ENCODE measurements around the gene CCDC197. TPM values are rescaled to one million over a fixed set of nuclear protein-coding genes. Genes with fewer than 3 reads are reported as not detected.

The CCDC197 gene
- total and polyA plus RNA-seq, 4 donors, result not detected

DNA sequence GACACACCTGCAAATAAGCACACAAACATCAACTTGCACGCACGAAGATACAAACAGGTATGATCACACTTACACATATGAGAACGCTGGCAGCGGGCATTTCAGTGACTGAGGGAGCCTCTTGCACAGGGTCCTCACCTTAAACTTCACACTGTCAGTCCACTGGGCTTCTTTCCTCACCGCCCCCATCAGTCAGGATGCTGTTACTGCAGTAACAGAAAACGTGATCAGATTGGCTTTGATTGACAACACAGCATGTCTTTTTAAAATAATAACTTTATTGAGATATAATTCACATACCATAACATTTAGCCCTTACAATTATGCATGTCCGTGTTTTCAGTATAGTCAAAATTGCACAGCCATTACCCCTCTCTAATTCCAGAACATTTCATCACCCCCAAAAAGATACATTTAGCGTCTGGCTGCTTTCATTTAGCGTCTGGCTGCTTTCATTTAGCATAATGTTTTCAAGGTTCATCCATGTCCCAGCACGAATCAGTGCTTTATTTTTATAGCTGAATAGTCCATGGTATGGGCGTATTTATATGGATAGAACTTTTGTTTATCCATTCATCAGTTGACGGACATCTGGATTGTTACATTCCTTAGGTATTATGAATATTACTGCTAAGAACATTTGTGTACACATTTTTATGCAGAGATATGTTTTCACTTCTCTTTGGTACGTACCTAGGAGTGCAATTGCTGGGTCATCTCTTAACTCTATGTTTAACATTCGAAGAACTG, 8.4 kb downstream of the CCDC197 start:
- no peak overlapping the region for H3K4me3 ChIP-seq (ENCODE audit: low read depth in 1 of 3, low read length in 3 of 3)
- H3K27ac ChIP-seq (ENCODE audit: low read depth in 1 of 2, low read length in 2 of 2), result no peak overlapping the region
- no peaks in the 10 kb centered on the region for H3K4me1 ChIP-seq (ENCODE audit: control insufficient read depth in 4 of 4, insufficient read depth in 4 of 4, low read length in 3 of 4)
- H3K9me3 ChIP-seq (ENCODE audit: control insufficient read depth in 4 of 4, low read length in 3 of 4), result no peaks in the 10 kb centered on the region
- WGBS, result 49% methylated on average over 14 of the region's 14 CpGs
- TF ChIP-seq RAD21 (IDR thresholded peaks at IDR 0.05) (no peak), GABPA (IDR thresholded peaks at IDR 0.05 in 1 of 2, conservative IDR thresholded peaks at IDR 0.05 in 1 of 2) (no peak), HNF4G (IDR thresholded peaks at IDR 0.05) (no peak)
- TF ChIP-seq, protein P1, sequence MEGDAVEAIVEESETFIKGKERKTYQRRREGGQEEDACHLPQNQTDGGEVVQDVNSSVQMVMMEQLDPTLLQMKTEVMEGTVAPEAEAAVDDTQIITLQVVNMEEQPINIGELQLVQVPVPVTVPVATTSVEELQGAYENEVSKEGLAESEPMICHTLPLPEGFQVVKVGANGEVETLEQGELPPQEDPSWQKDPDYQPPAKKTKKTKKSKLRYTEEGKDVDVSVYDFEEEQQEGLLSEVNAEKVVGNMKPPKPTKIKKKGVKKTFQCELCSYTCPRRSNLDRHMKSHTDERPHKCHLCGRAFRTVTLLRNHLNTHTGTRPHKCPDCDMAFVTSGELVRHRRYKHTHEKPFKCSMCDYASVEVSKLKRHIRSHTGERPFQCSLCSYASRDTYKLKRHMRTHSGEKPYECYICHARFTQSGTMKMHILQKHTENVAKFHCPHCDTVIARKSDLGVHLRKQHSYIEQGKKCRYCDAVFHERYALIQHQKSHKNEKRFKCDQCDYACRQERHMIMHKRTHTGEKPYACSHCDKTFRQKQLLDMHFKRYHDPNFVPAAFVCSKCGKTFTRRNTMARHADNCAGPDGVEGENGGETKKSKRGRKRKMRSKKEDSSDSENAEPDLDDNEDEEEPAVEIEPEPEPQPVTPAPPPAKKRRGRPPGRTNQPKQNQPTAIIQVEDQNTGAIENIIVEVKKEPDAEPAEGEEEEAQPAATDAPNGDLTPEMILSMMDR (IDR thresholded peaks at IDR 0.05; ENCODE audit: low read depth, low read length, missing input control), result peak; percentile 15
- no peaks in the 10 kb centered on the region for H3K27me3 ChIP-seq (ENCODE audit: control insufficient read depth in 4 of 4, insufficient read depth in 4 of 4, low read length in 3 of 4)
- H3K9ac ChIP-seq (ENCODE audit: low read depth in 1 of 2, low read length in 2 of 2), result no peak overlapping the region
- H3K36me3 ChIP-seq (ENCODE audit: control insufficient read depth in 4 of 4, insufficient read depth in 3 of 4, low read depth in 1 of 4, low read length in 3 of 4), result no peaks in the 10 kb centered on the region
- DNase-seq (ENCODE audit: low spot score), result no peak

DNA sequence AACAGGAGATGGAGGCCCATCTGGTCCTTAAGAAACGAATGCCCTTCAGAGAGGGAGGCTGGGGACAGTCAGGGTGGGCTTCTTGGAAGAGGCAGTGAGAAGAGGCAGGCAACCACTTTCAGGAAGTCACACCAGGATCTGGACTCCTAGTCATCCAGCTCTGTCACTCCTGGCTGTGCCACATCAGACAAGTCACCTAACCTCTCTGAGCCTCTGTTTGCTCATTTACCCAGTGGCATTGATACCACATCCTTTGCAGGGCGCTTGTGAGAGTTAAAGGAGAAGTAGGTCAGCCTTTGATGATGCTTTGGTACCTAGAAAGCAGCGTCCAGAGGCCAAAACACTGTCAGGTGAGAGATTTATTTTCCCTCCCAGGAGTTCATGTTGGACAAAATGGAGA, 11.1 kb downstream of the CCDC197 start:
- no peak overlapping the region for H3K9ac ChIP-seq (ENCODE audit: low read depth in 1 of 2, low read length in 2 of 2)
- no peak for TF ChIP-seq FOXA1 (IDR thresholded peaks at IDR 0.05)
- no peak for TF ChIP-seq NR2F2 (IDR thresholded peaks at IDR 0.05)
- no peak for TF ChIP-seq HNF4G (IDR thresholded peaks at IDR 0.05)
- no peak for TF ChIP-seq FOXA2 (IDR thresholded peaks at IDR 0.05)
- TF ChIP-seq EGR1 (IDR thresholded peaks at IDR 0.05; ENCODE audit: low read depth in 2 of 2), result no peak
- no peak for TF ChIP-seq TAF1 (conservative IDR thresholded peaks at IDR 0.05)
- TF ChIP-seq RAD21 (IDR thresholded peaks at IDR 0.05), result no peak
- TF ChIP-seq, protein P1 (IDR thresholded peaks at IDR 0.05; ENCODE audit: low read depth, low read length, missing input control), result no peak
- TF ChIP-seq SP1 (IDR thresholded peaks at IDR 0.05), result no peak
- TF ChIP-seq RXRA (IDR thresholded peaks at IDR 0.05), result no peak
- H3K4me3 ChIP-seq (ENCODE audit: low read depth in 1 of 3, low read length in 3 of 3), result no peak overlapping the region
- DNase-seq (ENCODE audit: low spot score), result no peak
- H3K36me3 ChIP-seq (ENCODE audit: control insufficient read depth in 4 of 4, insufficient read depth in 3 of 4, low read depth in 1 of 4, low read length in 3 of 4), result no peaks in the 10 kb centered on the region
- no peak overlapping the region for H3K27ac ChIP-seq (ENCODE audit: low read depth in 1 of 2, low read length in 2 of 2)
- H3K9me3 ChIP-seq (ENCODE audit: control insufficient read depth in 4 of 4, low read length in 3 of 4), result no peaks in the 10 kb centered on the region
- 76% methylated on average over 3 of the region's 3 CpGs for WGBS
- no peaks in the 10 kb centered on the region for H3K4me1 ChIP-seq (ENCODE audit: control insufficient read depth in 4 of 4, insufficient read depth in 4 of 4, low read length in 3 of 4)
- H3K27me3 ChIP-seq (ENCODE audit: control insufficient read depth in 4 of 4, insufficient read depth in 4 of 4, low read length in 3 of 4), result no peaks in the 10 kb centered on the region

DNA sequence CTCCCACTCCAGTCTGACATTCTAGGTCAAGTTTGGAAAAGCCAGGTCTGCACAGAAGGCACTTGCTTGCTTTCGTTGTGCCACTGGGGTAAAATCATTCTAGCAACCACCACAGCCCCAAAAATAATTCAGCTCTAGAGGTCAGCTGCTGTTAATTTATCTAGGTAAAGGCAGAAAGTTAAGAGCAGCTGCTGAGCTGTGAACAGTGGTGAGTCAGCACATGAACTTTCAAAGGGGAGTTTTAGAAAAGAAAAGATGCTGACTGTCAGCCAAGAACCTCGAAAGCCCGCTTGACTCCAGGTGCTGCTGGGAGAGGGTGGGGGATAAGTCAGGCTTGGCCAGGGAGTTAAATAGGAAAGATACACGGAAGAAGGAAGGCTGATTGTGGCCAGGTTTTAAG, 12.7 kb downstream of the CCDC197 start:
- Histone ChIP-seq H3K4me1 (ENCODE audit: control insufficient read depth in 4 of 4, insufficient read depth in 4 of 4, low read length in 3 of 4) (no peaks in the 10 kb centered on the region), H3K36me3 (ENCODE audit: control insufficient read depth in 4 of 4, insufficient read depth in 3 of 4, low read depth in 1 of 4, low read length in 3 of 4) (no peaks in the 10 kb centered on the region), H3K9ac (ENCODE audit: low read depth in 1 of 2, low read length in 2 of 2) (no peak overlapping the region), H3K9me3 (ENCODE audit: control insufficient read depth in 4 of 4, low read length in 3 of 4) (no peaks in the 10 kb centered on the region), H3K27me3 (ENCODE audit: control insufficient read depth in 4 of 4, insufficient read depth in 4 of 4, low read length in 3 of 4) (no peaks in the 10 kb centered on the region), H3K27ac (ENCODE audit: low read depth in 1 of 2, low read length in 2 of 2) (no peak overlapping the region), H3K4me3 (ENCODE audit: low read depth in 1 of 3, low read length in 3 of 3) (no peak overlapping the region)
- 65% methylated on average over 4 of the region's 4 CpGs for WGBS
- no peak for DNase-seq (ENCODE audit: low spot score)
- TF ChIP-seq, protein P1 (IDR thresholded peaks at IDR 0.05; ENCODE audit: low read depth, low read length, missing input control), result no peak
- TF ChIP-seq, protein P2, sequence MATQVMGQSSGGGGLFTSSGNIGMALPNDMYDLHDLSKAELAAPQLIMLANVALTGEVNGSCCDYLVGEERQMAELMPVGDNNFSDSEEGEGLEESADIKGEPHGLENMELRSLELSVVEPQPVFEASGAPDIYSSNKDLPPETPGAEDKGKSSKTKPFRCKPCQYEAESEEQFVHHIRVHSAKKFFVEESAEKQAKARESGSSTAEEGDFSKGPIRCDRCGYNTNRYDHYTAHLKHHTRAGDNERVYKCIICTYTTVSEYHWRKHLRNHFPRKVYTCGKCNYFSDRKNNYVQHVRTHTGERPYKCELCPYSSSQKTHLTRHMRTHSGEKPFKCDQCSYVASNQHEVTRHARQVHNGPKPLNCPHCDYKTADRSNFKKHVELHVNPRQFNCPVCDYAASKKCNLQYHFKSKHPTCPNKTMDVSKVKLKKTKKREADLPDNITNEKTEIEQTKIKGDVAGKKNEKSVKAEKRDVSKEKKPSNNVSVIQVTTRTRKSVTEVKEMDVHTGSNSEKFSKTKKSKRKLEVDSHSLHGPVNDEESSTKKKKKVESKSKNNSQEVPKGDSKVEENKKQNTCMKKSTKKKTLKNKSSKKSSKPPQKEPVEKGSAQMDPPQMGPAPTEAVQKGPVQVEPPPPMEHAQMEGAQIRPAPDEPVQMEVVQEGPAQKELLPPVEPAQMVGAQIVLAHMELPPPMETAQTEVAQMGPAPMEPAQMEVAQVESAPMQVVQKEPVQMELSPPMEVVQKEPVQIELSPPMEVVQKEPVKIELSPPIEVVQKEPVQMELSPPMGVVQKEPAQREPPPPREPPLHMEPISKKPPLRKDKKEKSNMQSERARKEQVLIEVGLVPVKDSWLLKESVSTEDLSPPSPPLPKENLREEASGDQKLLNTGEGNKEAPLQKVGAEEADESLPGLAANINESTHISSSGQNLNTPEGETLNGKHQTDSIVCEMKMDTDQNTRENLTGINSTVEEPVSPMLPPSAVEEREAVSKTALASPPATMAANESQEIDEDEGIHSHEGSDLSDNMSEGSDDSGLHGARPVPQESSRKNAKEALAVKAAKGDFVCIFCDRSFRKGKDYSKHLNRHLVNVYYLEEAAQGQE (IDR thresholded peaks at IDR 0.05), result no peak
- TF ChIP-seq EGR1 (IDR thresholded peaks at IDR 0.05; ENCODE audit: low read depth in 2 of 2), result no peak
- no peak for TF ChIP-seq HNF4A (conservative IDR thresholded peaks at IDR 0.05)
- no peak for TF ChIP-seq GABPA (IDR thresholded peaks at IDR 0.05 in 1 of 2, conservative IDR thresholded peaks at IDR 0.05 in 1 of 2)
- no peak for TF ChIP-seq NR2F2 (IDR thresholded peaks at IDR 0.05)
- TF ChIP-seq FOXA1 (IDR thresholded peaks at IDR 0.05), result no peak
- TF ChIP-seq TAF1 (conservative IDR thresholded peaks at IDR 0.05), result no peak
